MCF 10A (cell line): ENCODE measurements around the gene TDRD12. TPM values are rescaled to one million over a fixed set of nuclear protein-coding genes. Genes with fewer than 3 reads are reported as not detected.
"Not testable (repeated sequence)": the region's sequence is repeated elsewhere in the genome, so short reads cannot be mapped to it uniquely, and the experiment has no call there.

Experiments
- BruUV-seq: library from RNA; stranded (reverse); fragments of 400-500 nt; replicated peaks from 2 replicates; lab custom pipeline; 2021; lab: Mats Ljungman, UMichigan
- CTCF ChIA-PET: fragments of 300-600 bp; sonication (Branson Sonifier 250); formaldehyde crosslinking; extraction: SDS; loops from one replicate; lab custom pipeline; 2021; ENCODE audit warnings: antibody characterized with exemption, inconsistent platforms; lab: Yijun Ruan, JAX
- POLR2A ChIA-PET: fragments of 300-600, 350-650 bp; sonication (Branson Sonifier 250); formaldehyde crosslinking; extraction: SDS; loops from one replicate; lab custom pipeline; 2020; ENCODE audit warnings: antibody characterized with exemption, inconsistent platforms; lab: Yijun Ruan, JAX
- DNase-seq: peaks from one replicate; pipeline ENCODE4 v3.0.0-alpha.2; 2018; ENCODE audit not compliant: unreplicated experiment
- H3K27ac Mint-ChIP-seq: one replicate; pipeline ENCODE4 v1.8.0; 2022; ENCODE audit warnings: mild to moderate bottlenecking, low read depth, mixed read lengths; ENCODE audit not compliant: unreplicated experiment
- H3K27me3 Mint-ChIP-seq: one replicate; pipeline ENCODE4 v1.8.0; 2022; ENCODE audit warnings: mixed read lengths; ENCODE audit not compliant: insufficient read depth, unreplicated experiment
- H3K36me3 Mint-ChIP-seq: one replicate; pipeline ENCODE4 v1.8.0; 2022; ENCODE audit warnings: mild to moderate bottlenecking, moderate library complexity, mixed read lengths; ENCODE audit not compliant: insufficient read depth, unreplicated experiment
- H3K4me1 Mint-ChIP-seq: one replicate; pipeline ENCODE4 v1.8.0; 2022; ENCODE audit warnings: mixed read lengths; ENCODE audit not compliant: insufficient read depth, unreplicated experiment
- H3K4me3 Mint-ChIP-seq: one replicate; pipeline ENCODE4 v1.8.0; 2022; ENCODE audit warnings: mild to moderate bottlenecking, moderate library complexity, mixed read lengths; ENCODE audit not compliant: unreplicated experiment
- H3K9me3 Mint-ChIP-seq: one replicate; pipeline ENCODE4 v1.8.0; 2022; ENCODE audit warnings: mixed read lengths; ENCODE audit not compliant: unreplicated experiment
- CTCF ChIP-seq: fragments of 200-600 bp; IDR thresholded peaks from one replicate; pipeline ENCODE4 v1.8.0; 2022; ENCODE audit warnings: antibody characterized with exemption, mild to moderate bottlenecking; ENCODE audit not compliant: unreplicated experiment
- intact Hi-C: fragments of 100-400 bp; cut with micrococcal nuclease; formaldehyde crosslinking; loops from 2 replicates; pipeline ENCODE4 v1.14.1; 2022
- total RNA-seq: library from RNA; stranded (reverse); gene quantifications from 2 replicates; pipeline ENCODE4 v1.2.3, GENCODE V29; 2022

Gene TDRD12
- total RNA-seq, 1 experiment from 2014 or later: 0.14 TPM

- Mint-ChIP-seq H3K27ac (no peak overlapping the region), H3K27me3 (no peaks in the 10 kb centered on the region), H3K4me3 (no peak overlapping the region), H3K4me1 (peaks cover 5% of the 10 kb centered on the region), H3K36me3 (no peaks in the 10 kb centered on the region), H3K9me3 (no peaks in the 10 kb centered on the region)
- ChIA-PET POLR2A (no interaction called here), CTCF (no interaction called here)
- intact Hi-C loops: no loop called here
- DNase-seq: no peak
- TF ChIP-seq CTCF: no peak
- no TSS peak for BruUV-seq
Measured at GRCh38 chr19:32773126-32773525, 53.6 kb downstream of the TDRD12 start.

- H3K4me3 Mint-ChIP-seq: no peak overlapping the region
- no peak for DNase-seq
- no peak overlapping the region for H3K27ac Mint-ChIP-seq
- H3K27me3 Mint-ChIP-seq: no peaks in the 10 kb centered on the region
- ChIA-PET POLR2A (no interaction called here), CTCF (no interaction called here)
- intact Hi-C loops: no loop called here
- no peak for TF ChIP-seq CTCF
- no peaks in the 10 kb centered on the region for H3K36me3 Mint-ChIP-seq
- peaks cover 10% of the 10 kb centered on the region for H3K9me3 Mint-ChIP-seq
- BruUV-seq: no TSS peak
- H3K4me1 Mint-ChIP-seq: peaks cover 5% of the 10 kb centered on the region
Measured at GRCh38 chr19:32779082-32779481, 59.5 kb downstream of the TDRD12 start.

- DNase-seq: no peak
Measured at GRCh38 chr19:32781280-32781679, 61.7 kb downstream of the TDRD12 start.

GRCh38 chr19:32782089-32782488, 62.5 kb downstream of the TDRD12 start:
- H3K4me1 Mint-ChIP-seq, H3K4me3 Mint-ChIP-seq, CTCF ChIA-PET, POLR2A ChIA-PET, H3K36me3 Mint-ChIP-seq, H3K27ac Mint-ChIP-seq, BruUV-seq, DNase-seq, intact Hi-C loops, H3K27me3 Mint-ChIP-seq: not testable (repeated sequence)
- H3K9me3 Mint-ChIP-seq: peaks cover 10% of the 10 kb centered on the region

More at GRCh38 chr19:32781280-32781679, 61.7 kb downstream of the TDRD12 start:
- no peak overlapping the region for H3K27ac Mint-ChIP-seq
- intact Hi-C loops: no loop called here
- TF ChIP-seq CTCF: no peak
- no TSS peak for BruUV-seq
- no peak overlapping the region for H3K4me3 Mint-ChIP-seq
- ChIA-PET CTCF (no interaction called here), POLR2A (no interaction called here)
- no peaks in the 10 kb centered on the region for H3K4me1 Mint-ChIP-seq
- H3K36me3 Mint-ChIP-seq: no peaks in the 10 kb centered on the region
- peaks cover 10% of the 10 kb centered on the region for H3K9me3 Mint-ChIP-seq
- H3K27me3 Mint-ChIP-seq: no peaks in the 10 kb centered on the region

GRCh38 chr19:32787161-32787813, 67.7 kb downstream of the TDRD12 start:
- H3K27me3 Mint-ChIP-seq, H3K27ac Mint-ChIP-seq, POLR2A ChIA-PET, DNase-seq, BruUV-seq, H3K9me3 Mint-ChIP-seq, H3K36me3 Mint-ChIP-seq, intact Hi-C loops, H3K4me3 Mint-ChIP-seq, H3K4me1 Mint-ChIP-seq: not testable (repeated sequence)
- CTCF ChIA-PET: interaction anchor here (0.9 kb wide), 1 partner anchor 8 kb away, joined by 5 read pairs; no protein-coding TSS in a partner anchor

- H3K4me3 Mint-ChIP-seq, H3K4me1 Mint-ChIP-seq, H3K9me3 Mint-ChIP-seq, CTCF ChIA-PET, POLR2A ChIA-PET, H3K27me3 Mint-ChIP-seq, intact Hi-C loops, H3K27ac Mint-ChIP-seq, H3K36me3 Mint-ChIP-seq, DNase-seq, BruUV-seq: not testable (repeated sequence)
Measured at GRCh38 chr19:32787895-32788294, 68.3 kb downstream of the TDRD12 start.
